Keratinocyte (primary cell): ENCODE results near the gene MAP7D2. TPM values are rescaled to one million over a fixed set of nuclear protein-coding genes. Genes with fewer than 3 reads are reported as not detected.

Source experiments
- DNase-seq: peaks from one replicate; pipeline ENCODE4 v3.0.0-alpha.2; 2011; ENCODE audit warnings: low read depth, missing footprints, low spot score
- FAIRE-seq: peaks from 2 replicates; lab custom pipeline; 2011; peaks lifted over from hg19 to GRCh38; lab: Jason Lieb, UNC
- H2AFZ ChIP-seq: 2 replicates; pipeline ENCODE4 v1.6.0; 2012; ENCODE audit warnings: low read length, control low read depth, inconsistent platforms; ENCODE audit not compliant: control insufficient read depth
- H3K27ac ChIP-seq: 2 replicates; pipeline ENCODE4 v1.5.1; 2011; ENCODE audit warnings: low read length; ENCODE audit not compliant: control insufficient read depth, insufficient read depth
- H3K27me3 ChIP-seq: 3 replicates; pipeline ENCODE4 v1.6.0; 2011; ENCODE audit warnings: low read length; ENCODE audit not compliant: control insufficient read depth, insufficient read depth; ENCODE audit errors: extremely low read depth
- H3K36me3 ChIP-seq, 2 experiments: 2 replicates in 1 of 2; 3 replicates in 1 of 2; pipeline ENCODE4 v1.5.1; 2011; ENCODE audit warnings: low read length in 2 of 2, mild to moderate bottlenecking in 1 of 2; ENCODE audit not compliant: control insufficient read depth in 2 of 2, insufficient read depth in 2 of 2; ENCODE audit errors: extremely low read depth in 1 of 2
- H3K4me1 ChIP-seq: 3 replicates; pipeline ENCODE4 v1.5.1; 2011; ENCODE audit warnings: low read length; ENCODE audit not compliant: control insufficient read depth, insufficient read depth; ENCODE audit errors: extremely low read depth
- H3K4me2 ChIP-seq: 3 replicates; pipeline ENCODE4 v1.6.0; 2011; ENCODE audit warnings: low read depth, low read length; ENCODE audit not compliant: control insufficient read depth, insufficient read depth; ENCODE audit errors: extremely low read depth
- H3K4me3 ChIP-seq, 3 experiments: fragments of 200-600 bp in 1 of 3; sonication (generic) in 1 of 3; 2 replicates in 2 of 3; 3 replicates in 1 of 3; pipeline ENCODE4 v1.5.1; 2011 to 2016; ENCODE audit warnings: low read length in 3 of 3, mild to moderate bottlenecking in 3 of 3, control low read depth in 2 of 3, inconsistent platforms in 1 of 3, low read depth in 1 of 3, mixed read lengths in 1 of 3, mixed run types in 1 of 3, moderate library complexity in 1 of 3; ENCODE audit not compliant: control insufficient read depth in 2 of 3, insufficient read depth in 2 of 3; ENCODE audit errors: extremely low read depth in 1 of 3
- H3K79me2 ChIP-seq: 2 replicates; pipeline ENCODE4 v1.6.0; 2012; ENCODE audit warnings: low read length; ENCODE audit not compliant: control insufficient read depth, insufficient read depth
- H3K9ac ChIP-seq: 3 replicates; pipeline ENCODE4 v1.6.0; 2011; ENCODE audit warnings: low read length; ENCODE audit not compliant: control insufficient read depth, insufficient read depth; ENCODE audit errors: extremely low read depth
- H3K9me1 ChIP-seq: 3 replicates; pipeline ENCODE4 v1.6.0; 2011; ENCODE audit warnings: low read length; ENCODE audit not compliant: control insufficient read depth, insufficient read depth; ENCODE audit errors: extremely low read depth
- H3K9me3 ChIP-seq: 2 replicates; pipeline ENCODE4 v1.5.1; 2012; ENCODE audit warnings: low read depth, low read length; ENCODE audit not compliant: control insufficient read depth
- H4K20me1 ChIP-seq: 3 replicates; pipeline ENCODE4 v1.6.0; 2011; ENCODE audit warnings: low read length; ENCODE audit not compliant: control insufficient read depth, insufficient read depth; ENCODE audit errors: extremely low read depth
- CTCF ChIP-seq, 3 experiments: IDR thresholded peaks in 1 of 3; conservative IDR thresholded peaks in 1 of 3; optimal IDR thresholded peaks in 1 of 3; 2 replicates in 2 of 3; 3 replicates in 1 of 3; pipeline versions ENCODE3 to v1.5.1; 2011; ENCODE audit warnings: low read length in 3 of 3, mild to moderate bottlenecking in 3 of 3, moderate library complexity in 2 of 3, control low read depth in 1 of 3, inconsistent platforms in 1 of 3; ENCODE audit not compliant: insufficient read depth in 2 of 3; ENCODE audit errors: extremely low read depth in 1 of 3
- EZH2 ChIP-seq: IDR thresholded peaks from one replicate; pipeline ENCODE4 v1.6.1; 2012; ENCODE audit warnings: inconsistent platforms, mild to moderate bottlenecking, low read length, moderate library complexity
- dilution Hi-C: fragments of 300-500 bp; cut with MboI; formaldehyde crosslinking; loops from one replicate; pipeline ENCODE4 v1.7.0; 2020; ENCODE audit warnings: low sequenced_read_pairs; ENCODE audit not compliant: extremely low pct_ligation_motif_present
- polyA plus RNA-seq, 5 experiments: library from polyadenylated mRNA; depleted of rRNA in 3 of 5; stranded (reverse) in 3 of 5; stranded (forward) in 1 of 5; unstranded in 1 of 5; fragments of >200 nt; gene quantifications; 1 replicate in 1 of 5; 2 replicates in 3 of 5; 3 replicates in 1 of 5; pipeline versions ENCODE4 v1.2.1 to v1.2.3, GENCODE V29; 2011 to 2012; ENCODE audit warnings: missing spikeins in 2 of 5, low read depth in 1 of 5, low replicate concordance in 1 of 5

Gene MAP7D2
- polyA plus RNA-seq, 1 donor (not counting 4 experiments of a cell fraction or from before 2014, with no cell fraction given), result 0.76 TPM

GRCh38 chrX:20144491-20144890 lies 27.8 kb upstream of the MAP7D2 start:
- dilution Hi-C loops, result no loop called here
- Histone ChIP-seq H4K20me1 (peaks cover 3% of the 10 kb centered on the region), H3K4me1 (peaks cover 8% of the 10 kb centered on the region), H3K9me1 (no peaks in the 10 kb centered on the region), H3K4me3 (no peak overlapping the region), H3K9me3 (no peaks in the 10 kb centered on the region), H3K4me2 (no peak overlapping the region), H3K27me3 (no peaks in the 10 kb centered on the region), H3K79me2 (peaks cover 19% of the 10 kb centered on the region), H2AFZ (no peak overlapping the region), H3K9ac (no peak overlapping the region), H3K27ac (no peak overlapping the region), H3K36me3 (peaks cover 0 to 4% of the 10 kb centered on the region in 2 experiments)
- FAIRE-seq (no peak), DNase-seq (peak; percentile 41)
- TF ChIP-seq CTCF (optimal IDR thresholded peaks at IDR 0.05 in 1 of 3, IDR thresholded peaks at IDR 0.05 in 1 of 3, conservative IDR thresholded peaks at IDR 0.05 in 1 of 3; ENCODE audit: extremely low read depth in 1 of 3, insufficient read depth in 2 of 3, low read length in 3 of 3) (no peak), EZH2 (no peak)

- Histone ChIP-seq H3K36me3 (peaks cover 0 to 8% of the 10 kb centered on the region in 2 experiments), H3K4me1 (peaks cover 15% of the 10 kb centered on the region), H3K9me3 (no peaks in the 10 kb centered on the region), H3K9ac (no peak overlapping the region), H3K27me3 (no peaks in the 10 kb centered on the region), H3K79me2 (peaks cover 29% of the 10 kb centered on the region), H3K4me2 (no peak overlapping the region), H3K9me1 (no peaks in the 10 kb centered on the region), H4K20me1 (peaks cover 6% of the 10 kb centered on the region), H3K27ac (no peak overlapping the region), H3K4me3 (no peak overlapping the region), H2AFZ (no peak overlapping the region)
- no peak for TF ChIP-seq EZH2
- no peak for TF ChIP-seq CTCF (optimal IDR thresholded peaks at IDR 0.05 in 1 of 3, IDR thresholded peaks at IDR 0.05 in 1 of 3, conservative IDR thresholded peaks at IDR 0.05 in 1 of 3; ENCODE audit: extremely low read depth in 1 of 3, insufficient read depth in 2 of 3, low read length in 3 of 3)
- no peak for DNase-seq
- no peak for FAIRE-seq
- dilution Hi-C loops, result no loop called here
Measured at GRCh38 chrX:20143561-20143960, 26.9 kb upstream of the MAP7D2 start.
